T-cell (primary cell): Measurements from ENCODE around the gene UBAP1L. TPM values are rescaled to one million over a fixed set of nuclear protein-coding genes. Genes with fewer than 3 reads are reported as not detected.

ENCODE experiments used
- ATAC-seq, 4 experiments: fragments of 200-7000 bp in 3 of 4; fragments of 150-1000 bp in 1 of 4; cut with Tn5 transposase; replicated peaks in 1 of 4; 1 replicate in 3 of 4; 2 replicates in 1 of 4; pipeline ENCODE4 v1.10.0; 2021; ENCODE audit warnings: moderate library complexity in 3 of 4, mild to moderate bottlenecking in 2 of 4, moderate number of reproducible peaks in 1 of 4
- CTCF ChIA-PET, 2 donors: fragments of 300-600 bp; sonication (Branson Sonifier 250); formaldehyde crosslinking; loops; one replicate each; lab custom pipeline; 2022; ENCODE audit warnings: antibody characterized with exemption in 2 of 2; lab: Charles Lee
- POLR2A ChIA-PET, 2 donors: fragments of 300-600 bp; sonication (Branson Sonifier 250); formaldehyde crosslinking; loops; one replicate each; lab custom pipeline; 2022; ENCODE audit warnings: antibody characterized with exemption in 2 of 2; lab: Charles Lee
- DNase-seq, 35 experiments: peaks; one replicate each; pipeline versions ENCODE4 v3.0.0 to v3.0.0-alpha.2; 2013 to 2023
- H3K27ac ChIP-seq: one replicate; pipeline ENCODE4 v1.5.1; 2013; ENCODE audit warnings: low read length
- H3K27me3 ChIP-seq, 2 experiments: replicated peaks in 1 of 2; 1 replicate in 1 of 2; 2 replicates in 1 of 2; pipeline versions ENCODE4 v1.6.1 to v1.7.0; 2013; ENCODE audit warnings: low read length in 1 of 2, mixed read lengths in 1 of 2; ENCODE audit not compliant: control insufficient read depth in 2 of 2, insufficient read depth in 2 of 2; ENCODE audit errors: extremely low read depth in 1 of 2
- H3K36me3 ChIP-seq, 2 donors: 1 replicate in 1 of 2; 2 replicates in 1 of 2; pipeline versions ENCODE4 v1.6.1 to v1.7.0; 2013; ENCODE audit warnings: low read length in 1 of 2; ENCODE audit not compliant: control insufficient read depth in 2 of 2, insufficient read depth in 1 of 2; ENCODE audit errors: extremely low read depth in 1 of 2
- H3K4me1 ChIP-seq, 2 experiments: 1 replicate in 1 of 2; 2 replicates in 1 of 2; pipeline versions ENCODE4 v1.6.1 to v1.7.0; 2013; ENCODE audit warnings: low read length in 2 of 2, mixed read lengths in 1 of 2; ENCODE audit not compliant: insufficient read depth in 2 of 2, control insufficient read depth in 1 of 2; ENCODE audit errors: extremely low read depth in 1 of 2
- H3K4me3 ChIP-seq, 2 donors: 1 replicate in 1 of 2; 2 replicates in 1 of 2; pipeline versions ENCODE4 v1.5.1 to v1.7.0; 2013; ENCODE audit warnings: mild to moderate bottlenecking in 2 of 2, low read length in 1 of 2, moderate library complexity in 1 of 2; ENCODE audit not compliant: control insufficient read depth in 1 of 2; ENCODE audit errors: extremely low read depth in 1 of 2
- H3K9me3 ChIP-seq: 2 replicates; pipeline ENCODE4 v1.7.0; 2013
- H3K27ac Mint-ChIP-seq, 2 donors: one replicate each; pipeline ENCODE4 v1.8.0; 2020 to 2021; ENCODE audit warnings: mild to moderate bottlenecking in 2 of 2, mixed read lengths in 2 of 2
- H3K27me3 Mint-ChIP-seq, 2 donors: one replicate each; pipeline ENCODE4 v1.8.0; 2021 to 2022; ENCODE audit warnings: mixed read lengths in 2 of 2
- H3K36me3 Mint-ChIP-seq: one replicate; pipeline ENCODE4 v1.8.0; 2021; ENCODE audit warnings: mixed read lengths
- H3K4me1 Mint-ChIP-seq, 3 donors: one replicate each; pipeline ENCODE4 v1.8.0; 2020 to 2022; ENCODE audit warnings: mixed read lengths in 3 of 3, mild to moderate bottlenecking in 1 of 3
- H3K4me3 Mint-ChIP-seq, 3 donors: one replicate each; pipeline ENCODE4 v1.8.0; 2020 to 2022; ENCODE audit warnings: mild to moderate bottlenecking in 3 of 3, mixed read lengths in 3 of 3, moderate library complexity in 3 of 3
- H3K9me3 Mint-ChIP-seq, 3 donors: one replicate each; pipeline ENCODE4 v1.8.0; 2020 to 2022; ENCODE audit warnings: mixed read lengths in 3 of 3
- WGBS: methylation state at CpG from one replicate; pipeline ENCODE4 v1.1.5; 2013; ENCODE audit warnings: missing lambda C conversion rate; ENCODE audit not compliant: insufficient coverage; 5-methylcytosine and 5-hydroxymethylcytosine counted together
- total RNA-seq, 35 experiments: library from RNA in 6 of 35; stranded (reverse) in 6 of 35; fragments of 120-200 nt in 1 of 35; gene quantifications; one replicate each; pipeline versions ENCODE4 v1.2.1 to v1.2.4 and lab custom pipeline; 2013 to 2026

The UBAP1L gene
- total RNA-seq (10 to 100 TPM; 12.5 to 15.1 (median 13.2) TPM), total RNA-seq (lab: John Stamatoyannopoulos, UW) (4.9 to 34.0 (median 11.7) reads per million in 29 experiments)
- 5.2 TPM for total RNA-seq (2013)

GRCh38 chr15:65115086-65115485, at the start of gene UBAP1L:
Gene UBAP1L, minus strand, starts transcription at chr15:65115200. Its CDS starts 8,985 bp downstream, at chr15:65106215.
- peaks cover 59% of the 10 kb centered on the region for H3K36me3 Mint-ChIP-seq
- H3K27me3 ChIP-seq: no peaks in the 10 kb centered on the region
- DNase-seq (no peak), ATAC-seq (no peak)
- H3K27me3 Mint-ChIP-seq: no peaks in the 10 kb centered on the region
- no CpG with 5 or more reads among the region's 2 CpGs for WGBS
- no peaks in the 10 kb centered on the region for H3K4me1 Mint-ChIP-seq
- no peak within 1 kb of the TSS for H3K4me3 ChIP-seq
- no peak within 1 kb of the TSS for H3K27ac Mint-ChIP-seq
- ChIA-PET CTCF (interaction anchor here in 1 of 2 donors (0.6 to 1.1 kb wide), 3 partner anchors 94 to 384 kb away, joined by 3 to 4 read pairs (median 3); no protein-coding TSS in a partner anchor), POLR2A (no interaction called here)
- H3K9me3 Mint-ChIP-seq: no peaks in the 10 kb centered on the region
- peaks cover 7 to 64% of the 10 kb centered on the region in 2 donors for H3K36me3 ChIP-seq
- no peaks in the 10 kb centered on the region for H3K9me3 ChIP-seq
- H3K4me1 ChIP-seq: no peaks in the 10 kb centered on the region
- H3K4me3 Mint-ChIP-seq: no peak within 1 kb of the TSS
- no peak within 1 kb of the TSS for H3K27ac ChIP-seq

- Histone ChIP-seq H3K4me3 (no peak overlapping the region), H3K27ac (no peak overlapping the region), H3K27me3 (no peaks in the 10 kb centered on the region), H3K9me3 (no peaks in the 10 kb centered on the region), H3K36me3 (peaks cover 0 to 48% of the 10 kb centered on the region in 2 donors), H3K4me1 (no peaks in the 10 kb centered on the region)
- Mint-ChIP-seq H3K9me3 (no peaks in the 10 kb centered on the region), H3K4me1 (peaks cover 6 to 12% (median 10%) of the 10 kb centered on the region in 3 donors), H3K27me3 (no peaks in the 10 kb centered on the region), H3K36me3 (peaks cover 16% of the 10 kb centered on the region), H3K4me3 (no peak overlapping the region), H3K27ac (no peak overlapping the region)
- ATAC-seq: no peak
- no peak for DNase-seq
- CTCF ChIA-PET: no interaction called here
- POLR2A ChIA-PET: interaction anchor here in 1 of 2 donors (0.5 kb wide), 1 partner anchor 429 kb away, joined by 5 read pairs; no protein-coding TSS in a partner anchor
- no CpG with 5 or more reads among the region's 1 CpG for WGBS
These were observed 49.1 kb upstream of the UBAP1L start for GRCh38 chr15:65164139-65164538.

DNA sequence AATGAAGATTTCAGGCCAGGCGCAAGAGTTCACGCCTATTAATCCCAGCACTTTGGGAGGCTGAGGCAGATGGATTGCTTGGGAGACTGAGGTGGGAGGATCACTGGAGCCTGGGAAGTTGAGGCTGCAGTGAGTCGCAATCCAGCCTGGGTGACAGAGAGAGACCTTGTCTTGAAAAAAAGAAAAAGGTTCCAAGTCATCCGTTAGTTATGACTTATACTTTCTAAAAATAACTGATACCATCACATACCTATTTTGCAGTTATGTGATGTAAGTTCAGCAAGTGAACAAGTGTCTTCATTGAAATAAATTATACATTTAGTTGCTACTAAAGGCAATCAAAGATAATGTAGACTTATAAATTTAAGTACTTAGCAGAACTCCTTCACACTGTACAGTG, 48.0 kb upstream of the UBAP1L start:
- H3K4me3 Mint-ChIP-seq: no peak overlapping the region
- no peak for ATAC-seq
- Histone ChIP-seq H3K9me3 (no peaks in the 10 kb centered on the region), H3K27me3 (no peaks in the 10 kb centered on the region), H3K4me1 (no peaks in the 10 kb centered on the region), H3K27ac (no peak overlapping the region), H3K4me3 (no peak overlapping the region), H3K36me3 (peaks cover 0 to 58% of the 10 kb centered on the region in 2 donors)
- H3K36me3 Mint-ChIP-seq: peaks cover 16% of the 10 kb centered on the region
- no peak overlapping the region for H3K27ac Mint-ChIP-seq
- peaks cover 6 to 12% (median 10%) of the 10 kb centered on the region in 3 donors for H3K4me1 Mint-ChIP-seq
- no peak for DNase-seq
- H3K27me3 Mint-ChIP-seq: no peaks in the 10 kb centered on the region
- CTCF ChIA-PET: no interaction called here
- POLR2A ChIA-PET: no interaction called here
- no peaks in the 10 kb centered on the region for H3K9me3 Mint-ChIP-seq
- WGBS: 100% methylated on average over 2 of the region's 4 CpGs

GRCh38 chr15:65156692-65157091, 41.7 kb upstream of the UBAP1L start:
- ChIA-PET CTCF (no interaction called here), POLR2A (no interaction called here)
- Histone ChIP-seq H3K36me3 (peaks cover 0 to 69% of the 10 kb centered on the region in 2 donors), H3K4me1 (no peaks in the 10 kb centered on the region), H3K4me3 (no peak overlapping the region), H3K27ac (no peak overlapping the region), H3K9me3 (no peaks in the 10 kb centered on the region), H3K27me3 (no peaks in the 10 kb centered on the region)
- no peaks in the 10 kb centered on the region for H3K9me3 Mint-ChIP-seq
- H3K27me3 Mint-ChIP-seq: no peaks in the 10 kb centered on the region
- DNase-seq: no peak
- H3K36me3 Mint-ChIP-seq: peaks cover 39% of the 10 kb centered on the region
- peaks cover 3 to 6% (median 5%) of the 10 kb centered on the region in 3 donors for H3K4me1 Mint-ChIP-seq
- H3K27ac Mint-ChIP-seq: no peak overlapping the region
- ATAC-seq: no peak
- WGBS: no CpG with 5 or more reads among the region's 5 CpGs
- H3K4me3 Mint-ChIP-seq: no peak overlapping the region

GRCh38 chr15:65154720-65155119, 39.7 kb upstream of the UBAP1L start:
- Mint-ChIP-seq H3K27ac (no peak overlapping the region), H3K4me3 (no peak overlapping the region), H3K4me1 (no peaks in the 10 kb centered on the region), H3K9me3 (no peaks in the 10 kb centered on the region), H3K36me3 (peaks cover 43% of the 10 kb centered on the region), H3K27me3 (no peaks in the 10 kb centered on the region)
- no peak overlapping the region for H3K27ac ChIP-seq
- H3K9me3 ChIP-seq: no peaks in the 10 kb centered on the region
- ChIA-PET POLR2A (interaction anchor here in 1 of 2 donors (0.6 kb wide), 1 partner anchor 130 kb away, joined by 7 read pairs; no protein-coding TSS in a partner anchor), CTCF (no interaction called here)
- H3K4me3 ChIP-seq: no peak overlapping the region
- no peaks in the 10 kb centered on the region for H3K27me3 ChIP-seq
- no peaks in the 10 kb centered on the region for H3K4me1 ChIP-seq
- WGBS: 100% methylated on average over 2 of the region's 6 CpGs
- ATAC-seq (no peak), DNase-seq (no peak)
- H3K36me3 ChIP-seq: peaks cover 0 to 86% of the 10 kb centered on the region in 2 donors

- ChIA-PET CTCF (no interaction called here), POLR2A (interaction anchor here in 1 of 2 donors (1.5 kb wide), 1 partner anchor 14 kb away, joined by 4 read pairs; no protein-coding TSS in a partner anchor)
- Mint-ChIP-seq H3K9me3 (no peaks in the 10 kb centered on the region), H3K27me3 (no peaks in the 10 kb centered on the region), H3K4me1 (no peaks in the 10 kb centered on the region), H3K36me3 (peaks cover 17% of the 10 kb centered on the region), H3K4me3 (no peak overlapping the region), H3K27ac (no peak overlapping the region)
- H3K9me3 ChIP-seq: no peaks in the 10 kb centered on the region
- peaks cover 0 to 40% of the 10 kb centered on the region in 2 donors for H3K36me3 ChIP-seq
- H3K4me3 ChIP-seq: no peak overlapping the region
- H3K27ac ChIP-seq: no peak overlapping the region
- no peak for DNase-seq
- 100% methylated on average over 1 of the region's 3 CpGs for WGBS
- H3K4me1 ChIP-seq: no peaks in the 10 kb centered on the region
- ATAC-seq: no peak
- H3K27me3 ChIP-seq: no peaks in the 10 kb centered on the region
These were observed 32.9 kb upstream of the UBAP1L start for GRCh38 chr15:65147902-65148301.
